HG03457 (cell line): ENCODE results near the gene DDIAS.
"Not testable (repeated sequence)": the region's sequence is repeated elsewhere in the genome, so short reads cannot be mapped to it uniquely, and the experiment has no call there.

ENCODE experiments used
- ATAC-seq: cut with Tn5 transposase; IDR thresholded peaks from one replicate; pipeline ENCODE4 v1.9.1; 2021; ENCODE audit warnings: moderate number of reproducible peaks; ENCODE audit not compliant: unreplicated experiment

DDIAS gene

DNA sequence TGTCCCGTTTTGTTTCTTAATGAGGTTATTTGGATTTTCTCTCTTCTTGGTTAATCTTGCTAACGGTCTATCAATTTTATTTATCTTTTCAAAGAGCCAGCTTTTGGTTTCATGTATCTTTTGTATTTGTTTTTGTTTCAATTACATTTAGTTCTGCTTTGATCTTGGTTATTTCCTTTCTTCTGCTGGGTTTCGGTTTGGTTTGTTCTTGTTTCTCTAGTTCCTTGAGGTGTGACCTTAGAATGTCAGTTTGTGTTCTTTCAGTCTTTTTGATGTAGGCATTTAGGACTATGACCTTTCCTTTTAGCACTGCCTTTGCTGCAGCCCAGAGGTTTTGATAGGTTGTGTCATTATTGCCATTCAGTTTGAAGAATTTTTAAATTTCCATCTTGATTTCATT is 18.7 kb downstream of the DDIAS start:
- not testable (repeated sequence) for ATAC-seq

DNA sequence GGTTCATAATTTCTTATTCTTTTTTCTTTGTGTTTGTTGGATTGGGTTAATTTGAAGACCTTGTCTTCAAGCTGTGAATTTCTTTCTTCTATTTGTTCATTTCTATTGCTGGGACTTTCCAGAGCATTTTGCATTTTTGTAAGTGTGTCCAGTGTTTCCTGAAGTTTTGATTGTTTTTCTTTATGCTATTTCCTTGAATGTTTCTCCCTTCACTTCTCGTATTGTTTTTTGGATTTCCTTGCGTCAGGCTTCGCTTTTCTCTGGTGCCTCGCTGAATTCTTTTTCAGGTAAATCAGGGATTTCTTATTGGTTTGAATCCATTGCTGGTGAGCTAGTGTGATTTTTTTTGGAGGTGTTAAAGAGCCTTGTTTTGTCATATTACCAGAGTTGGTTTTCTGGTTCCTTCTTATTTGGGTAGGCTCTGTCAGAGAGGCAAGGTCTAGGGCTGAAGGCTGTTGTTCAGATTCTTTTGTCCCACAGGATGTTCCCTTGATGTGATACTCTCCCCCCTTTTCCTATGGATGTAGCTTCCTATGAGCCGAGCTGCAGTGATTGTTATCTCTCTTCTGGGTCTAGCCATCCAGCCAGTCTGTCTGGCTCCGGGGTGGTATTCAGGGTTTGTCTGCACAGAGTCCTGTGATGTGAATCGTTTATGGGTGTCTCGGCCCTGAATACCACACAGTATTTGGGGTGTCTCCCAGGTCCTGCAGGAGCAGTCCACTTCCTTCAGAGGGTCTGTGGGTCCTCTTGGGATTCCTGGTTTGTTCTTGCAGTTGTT is 21.0 kb downstream of the DDIAS start:
- not testable (repeated sequence) for ATAC-seq

DNA sequence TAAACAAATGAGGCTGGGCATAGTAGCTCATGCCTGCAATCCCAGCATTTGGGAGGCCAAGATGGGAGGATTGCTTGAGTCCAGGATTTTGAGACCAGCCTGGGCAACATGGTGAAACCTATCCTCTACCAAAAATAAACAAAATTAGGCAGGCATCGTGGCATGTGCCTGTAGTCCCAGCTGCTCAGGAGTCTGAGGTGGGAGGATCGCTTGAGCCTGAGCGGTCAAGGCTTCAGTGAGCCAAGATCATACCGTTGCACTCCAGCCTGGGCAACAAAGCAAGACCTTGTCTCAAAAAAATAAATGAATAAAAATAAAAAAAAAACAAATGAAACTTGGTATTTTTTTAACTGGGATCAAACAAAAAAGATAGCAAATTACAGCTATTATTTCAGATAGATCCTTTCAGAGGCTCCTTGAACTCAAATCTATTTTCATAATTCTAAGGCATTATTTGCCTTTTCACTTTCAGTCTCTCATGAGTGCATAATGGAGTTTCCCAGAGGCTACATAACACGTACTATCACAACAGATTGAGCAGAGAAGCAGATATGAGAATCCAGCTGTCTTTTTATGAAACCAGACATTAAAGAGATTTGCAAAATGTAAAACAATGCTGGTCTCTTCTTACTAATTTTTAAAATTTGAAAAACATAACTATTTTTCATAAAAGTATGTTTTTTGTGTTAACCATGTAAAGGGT is 23.1 kb downstream of the DDIAS start:
- no peak for ATAC-seq

DNA sequence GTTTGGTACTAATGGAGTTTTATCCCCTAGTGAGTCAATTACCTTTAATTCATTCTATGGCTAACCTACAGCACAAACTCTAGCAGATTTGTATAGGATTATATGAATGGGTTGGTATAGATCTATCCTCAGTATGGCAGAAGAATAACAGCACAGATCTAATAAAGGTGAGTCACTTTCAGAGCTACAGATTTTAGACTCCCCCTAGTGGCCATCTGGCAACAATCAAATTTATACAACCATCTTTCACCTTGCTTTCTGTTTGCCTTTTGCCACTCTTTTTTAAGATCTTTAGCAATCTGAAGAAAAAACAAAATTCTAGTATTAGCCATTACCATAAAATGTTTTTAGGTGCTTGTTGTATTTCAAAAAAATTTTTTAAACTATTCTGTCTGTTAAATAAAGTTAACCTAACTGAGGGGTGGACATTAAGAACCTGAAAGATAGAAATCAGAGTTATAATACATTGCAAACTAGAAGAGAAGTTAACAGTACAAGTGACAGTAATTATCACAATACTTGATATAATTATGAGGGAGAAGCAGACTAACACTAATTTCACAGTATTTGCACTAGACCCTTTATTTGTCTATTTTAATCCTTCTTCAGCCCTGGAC is 25.8 kb downstream of the DDIAS start:
- peak; percentile 50 for ATAC-seq

DNA sequence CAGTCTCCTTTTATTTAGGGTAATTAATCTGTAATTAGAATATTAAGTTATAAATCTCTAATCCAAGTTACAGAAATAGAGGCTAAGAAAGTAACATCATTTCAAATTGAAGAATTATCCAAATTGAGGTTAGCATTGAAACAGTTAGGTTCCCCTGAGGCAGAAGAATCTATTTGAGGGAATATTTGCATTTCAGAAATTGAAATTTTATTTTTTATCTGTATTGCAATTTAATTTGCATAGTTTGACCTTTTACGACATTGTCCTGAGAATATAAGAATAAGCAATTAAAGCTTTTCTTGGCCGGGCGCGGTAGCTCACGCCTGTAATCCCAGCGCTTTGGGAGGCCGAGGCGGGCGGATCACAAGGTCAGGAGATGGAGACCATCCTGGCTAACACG is 27.6 kb downstream of the DDIAS start:
- no peak for ATAC-seq

DNA sequence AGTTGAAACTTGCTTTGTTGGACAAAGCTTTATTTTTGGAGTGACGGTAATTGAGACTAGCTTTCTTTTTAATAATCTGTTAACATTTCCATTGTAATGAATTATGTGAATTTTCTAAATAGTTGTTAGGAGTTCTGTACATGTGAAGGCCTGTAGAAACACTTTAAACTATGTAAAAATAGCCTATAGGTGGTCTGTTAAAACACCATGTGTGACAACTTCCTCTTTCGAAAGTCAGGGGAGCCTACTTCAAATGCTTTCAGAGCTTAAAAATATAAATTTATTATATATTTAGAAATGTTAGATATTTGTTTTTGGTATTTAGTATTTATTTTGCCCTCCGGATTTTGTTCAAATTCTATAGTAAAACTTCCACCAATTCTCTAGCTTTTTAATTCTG is 28.7 kb downstream of the DDIAS start:
- ATAC-seq: no peak

DNA sequence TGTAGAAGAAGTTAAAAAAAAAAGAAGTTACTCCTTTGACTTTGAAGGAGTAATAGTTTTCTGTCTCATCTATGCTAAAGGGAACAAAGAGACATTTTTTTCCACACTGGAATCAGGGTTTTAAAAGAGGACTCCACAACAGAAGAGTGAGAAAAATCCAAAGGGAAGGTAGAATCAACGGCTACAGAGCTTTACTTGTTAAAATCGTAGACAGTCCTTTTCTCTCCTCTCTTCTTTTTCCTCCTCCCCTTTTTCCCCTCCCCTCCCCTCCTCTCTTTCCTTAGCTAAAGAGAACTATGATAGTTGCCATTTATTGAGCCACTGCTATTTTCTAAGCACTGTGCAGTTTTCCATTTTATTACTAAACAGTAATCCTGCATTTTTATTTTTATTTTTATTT is 29.2 kb downstream of the DDIAS start:
- no peak for ATAC-seq

DNA sequence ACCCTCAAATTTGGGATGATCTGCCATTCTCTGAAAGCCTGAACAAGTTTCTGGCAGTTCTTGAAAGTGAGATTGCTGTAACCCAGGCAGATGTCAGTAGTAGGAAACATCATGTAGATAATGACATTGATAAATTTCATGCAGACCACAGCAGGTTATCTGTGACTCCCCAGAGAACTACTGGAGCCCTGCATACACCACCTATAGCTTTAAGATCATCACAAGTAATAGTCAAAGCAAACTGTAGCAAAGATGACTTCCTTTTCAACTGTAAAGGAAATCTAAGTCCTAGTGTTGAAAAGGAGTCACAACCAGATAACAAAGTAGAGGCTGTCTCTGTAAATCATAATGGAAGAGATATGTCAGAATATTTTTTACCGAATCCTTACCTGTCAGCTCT is 31.0 kb downstream of the DDIAS start:
- no peak for ATAC-seq

DNA sequence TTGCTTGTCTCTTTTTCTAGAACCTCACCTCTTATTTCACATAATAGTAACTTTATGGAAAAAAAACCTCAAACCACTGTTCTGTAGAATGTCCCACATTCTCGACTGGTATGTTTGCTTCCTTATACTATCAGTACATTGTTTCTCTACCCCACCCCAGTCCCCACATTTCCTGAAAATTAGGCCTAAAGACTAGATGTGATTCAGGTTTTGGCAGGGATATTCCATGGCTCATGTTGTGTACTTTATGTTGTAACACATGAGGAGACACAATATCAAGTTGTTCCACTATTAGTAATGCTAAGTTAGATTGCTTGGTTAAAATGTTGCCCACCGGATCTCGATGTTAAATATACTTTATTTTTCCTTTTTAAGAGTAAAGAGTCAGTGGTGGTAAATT is 34.7 kb downstream of the DDIAS start:
- no peak for ATAC-seq

DNA sequence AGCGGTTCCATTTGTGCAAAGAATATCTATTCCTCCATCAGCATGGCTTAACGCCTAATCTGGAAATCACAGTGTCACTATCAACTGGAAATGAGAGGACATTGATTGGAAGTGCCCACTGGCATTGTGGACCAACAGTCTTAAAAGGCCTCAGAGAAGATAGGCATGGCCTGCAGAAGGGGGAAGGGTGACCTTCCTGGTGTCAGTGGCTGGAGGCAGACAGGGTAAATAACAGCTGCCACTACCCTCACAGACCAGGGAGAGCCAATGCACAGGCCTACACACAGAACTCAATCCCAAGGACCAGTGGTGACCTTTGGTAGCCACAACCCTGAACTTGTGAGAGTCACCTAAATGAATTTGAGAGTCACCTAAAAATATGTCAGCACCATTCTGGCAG is 36.0 kb downstream of the DDIAS start:
- no peak for ATAC-seq

DNA sequence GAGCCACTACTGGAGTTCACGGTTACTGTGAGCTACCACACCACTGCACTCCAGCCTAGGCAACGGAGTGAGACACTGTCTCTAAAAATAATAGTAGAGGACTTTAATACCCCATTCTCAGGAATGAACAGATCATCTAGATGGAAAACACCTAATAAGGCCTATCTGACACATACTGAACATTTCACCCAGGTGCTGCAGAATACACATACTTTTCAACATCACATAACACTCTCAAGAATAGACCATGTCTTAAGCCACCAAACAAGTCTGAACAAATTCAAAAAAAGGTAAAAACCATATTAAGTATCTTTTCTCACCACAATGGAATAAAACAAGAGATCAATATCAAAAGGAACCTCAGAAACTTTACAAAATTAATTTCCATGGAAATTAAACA is 37.9 kb downstream of the DDIAS start:
- ATAC-seq: no peak

DNA sequence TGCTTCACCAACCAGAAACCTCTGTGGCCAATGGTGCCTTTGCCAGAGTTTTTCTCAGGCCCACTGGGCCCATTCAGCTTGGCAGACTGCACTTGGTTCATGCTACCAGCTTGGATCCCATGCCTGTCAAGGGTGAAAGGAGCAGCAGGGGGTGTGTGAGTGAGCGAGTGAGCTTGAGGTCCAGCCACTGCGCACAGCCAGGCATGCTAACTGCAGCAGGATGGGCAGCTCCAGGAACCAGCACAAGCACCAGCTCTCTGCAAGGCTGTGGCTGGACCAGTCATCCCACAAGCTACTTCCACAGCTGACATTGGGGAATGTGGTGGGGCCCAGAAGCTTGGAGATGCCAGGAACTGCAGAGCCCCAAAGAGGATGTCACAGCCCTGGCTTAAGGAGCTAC is 40.8 kb downstream of the DDIAS start:
- no peak for ATAC-seq

DNA sequence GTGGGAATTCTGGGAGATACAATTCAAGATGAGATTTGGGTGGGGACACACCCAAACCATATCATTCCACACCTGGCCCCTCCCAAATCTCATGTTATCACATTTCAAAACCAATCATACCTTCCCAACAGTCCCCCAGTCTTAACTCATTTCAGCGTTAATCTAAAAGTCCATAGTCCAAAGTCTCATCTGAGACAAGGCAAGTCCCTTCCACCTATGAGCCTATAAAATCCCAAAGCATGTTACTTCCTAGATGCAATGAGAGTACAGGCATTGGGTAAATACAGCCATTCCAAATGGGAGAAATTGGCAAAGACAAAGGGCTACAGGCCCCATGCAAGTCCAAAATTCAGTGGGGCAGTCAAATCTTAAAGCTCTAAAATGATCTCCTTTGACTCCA is 41.9 kb downstream of the DDIAS start:
- not testable (repeated sequence) for ATAC-seq

DNA sequence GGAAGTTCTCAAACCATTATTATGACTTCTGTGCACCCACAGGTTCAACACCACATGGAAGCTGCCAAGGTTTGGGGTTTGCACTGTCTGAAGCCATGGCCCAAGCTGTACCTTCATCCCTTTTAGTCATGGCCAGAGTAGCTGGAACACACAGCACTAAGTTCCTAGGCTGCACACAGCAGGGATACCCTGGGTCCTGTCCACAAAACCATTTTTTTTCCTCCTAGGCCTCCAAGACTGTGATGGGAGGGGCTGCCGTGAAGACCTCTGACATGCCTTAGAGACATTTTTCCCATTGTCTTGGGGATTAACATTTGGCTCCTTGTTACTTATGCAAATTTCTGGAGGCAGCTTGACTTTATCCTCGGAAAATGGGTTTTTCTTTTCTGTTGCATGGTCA is 42.7 kb downstream of the DDIAS start:
- ATAC-seq: no peak

DNA sequence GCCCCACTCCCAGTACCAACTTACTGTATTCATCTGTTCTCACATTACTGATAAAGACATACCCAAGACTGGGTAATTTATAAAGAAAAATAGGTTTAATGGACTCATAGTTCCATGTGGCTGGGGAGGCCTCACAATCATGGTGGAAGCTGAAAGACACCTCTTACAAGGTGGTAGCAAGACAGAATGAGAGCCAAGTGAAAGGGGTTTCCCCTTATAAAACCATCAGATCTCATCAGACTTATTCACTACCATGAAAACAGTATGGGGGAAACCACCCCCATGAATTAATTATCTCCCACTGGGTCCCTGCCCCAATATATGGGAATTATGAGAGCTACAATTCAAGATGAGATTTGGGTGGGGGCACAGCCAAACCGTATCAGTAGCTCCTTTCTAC is 43.5 kb downstream of the DDIAS start:
- not testable (repeated sequence) for ATAC-seq

DNA sequence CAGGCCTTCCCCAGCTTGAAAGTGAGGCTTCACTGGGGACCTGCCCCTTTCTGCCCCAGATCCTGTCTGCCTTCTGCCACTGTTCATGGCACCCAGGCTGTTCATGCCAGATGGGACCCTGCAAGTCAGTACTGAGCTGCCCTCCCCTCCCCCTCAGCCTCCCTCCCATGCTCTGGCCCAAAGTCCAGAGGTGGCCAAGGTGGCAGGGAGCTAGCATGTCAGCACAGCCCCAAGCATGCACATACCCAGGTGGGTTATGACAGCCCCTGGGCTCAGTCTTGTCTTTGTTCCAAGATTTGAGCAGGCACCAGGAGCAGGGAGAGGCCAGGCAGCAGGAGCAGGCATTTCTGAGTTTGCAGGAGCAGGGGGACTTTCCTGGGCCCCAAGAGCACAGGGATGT is 44.1 kb downstream of the DDIAS start:
- no peak for ATAC-seq

DNA sequence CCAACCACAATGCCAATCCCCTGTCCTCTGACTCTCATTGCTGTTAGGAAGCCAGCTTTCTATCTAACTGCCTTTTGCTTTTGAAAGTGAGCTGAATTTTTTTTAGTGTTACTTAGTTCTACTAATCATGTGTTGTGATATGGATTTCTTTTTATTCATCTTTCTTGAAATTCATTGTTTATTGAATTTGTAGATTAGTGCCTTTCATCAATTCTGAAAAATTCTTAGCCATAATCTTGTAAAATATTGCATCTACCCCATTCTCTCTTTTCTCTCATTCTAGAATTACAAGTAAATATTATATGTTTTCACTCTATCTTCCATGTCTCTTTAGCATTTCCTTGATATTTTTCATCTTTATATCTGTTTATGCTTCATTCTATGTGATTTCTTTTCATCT is 47.8 kb downstream of the DDIAS start:
- ATAC-seq: no peak

DNA sequence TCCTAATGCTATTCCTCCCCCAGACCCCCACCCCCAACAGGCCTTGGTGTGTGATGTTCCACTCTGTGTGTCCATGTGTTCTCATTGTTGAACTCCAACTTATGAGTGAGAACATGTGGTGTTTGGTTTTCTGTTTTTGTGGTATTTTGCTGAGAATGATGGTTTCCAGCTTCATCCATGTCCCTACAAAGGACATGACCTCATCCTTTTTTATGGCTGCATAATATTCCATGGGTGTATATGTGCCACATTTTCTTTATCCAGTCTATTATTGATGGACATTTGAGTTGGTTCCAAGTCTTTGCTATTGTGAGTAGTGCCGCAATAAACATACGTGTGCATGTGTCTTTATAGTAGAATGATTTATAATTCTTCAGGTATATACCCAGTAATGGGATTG is 49.0 kb downstream of the DDIAS start:
- not testable (repeated sequence) for ATAC-seq

DNA sequence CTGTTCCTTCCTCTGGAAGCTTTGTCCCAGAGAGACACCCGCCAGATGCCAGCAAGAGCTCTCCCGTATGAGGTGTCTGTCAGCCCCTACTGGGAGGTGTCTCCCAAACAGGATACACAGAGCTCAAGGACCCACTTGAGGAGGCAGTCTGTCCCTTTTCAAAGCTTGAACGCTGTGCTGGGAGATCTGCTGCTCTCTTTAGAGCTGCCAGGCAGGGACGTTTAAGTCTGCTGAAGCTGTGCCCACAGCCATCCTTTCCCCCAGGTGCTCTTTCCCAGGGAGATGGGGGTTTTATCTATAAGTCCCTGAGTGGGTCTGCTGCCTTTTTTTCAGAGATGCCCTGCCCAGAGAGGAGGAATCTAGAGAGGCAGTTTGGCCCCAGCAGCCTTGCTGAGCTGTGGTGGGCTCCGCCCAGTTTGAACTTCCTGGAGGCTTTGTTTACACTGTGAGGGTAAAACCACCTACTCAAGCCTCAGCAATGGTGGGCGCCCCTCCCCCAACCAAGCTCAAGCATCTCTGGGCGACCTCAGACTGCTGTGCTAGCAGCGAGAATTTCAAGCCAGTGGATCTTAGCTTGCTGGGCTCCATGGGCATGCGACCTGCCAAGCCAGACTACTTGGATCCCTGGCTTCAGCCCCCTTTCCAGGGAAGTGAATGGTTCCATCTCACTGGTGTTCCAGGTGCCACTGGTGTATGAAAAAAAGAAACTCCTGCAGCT is 54.4 kb downstream of the DDIAS start:
- not testable (repeated sequence) for ATAC-seq

DNA sequence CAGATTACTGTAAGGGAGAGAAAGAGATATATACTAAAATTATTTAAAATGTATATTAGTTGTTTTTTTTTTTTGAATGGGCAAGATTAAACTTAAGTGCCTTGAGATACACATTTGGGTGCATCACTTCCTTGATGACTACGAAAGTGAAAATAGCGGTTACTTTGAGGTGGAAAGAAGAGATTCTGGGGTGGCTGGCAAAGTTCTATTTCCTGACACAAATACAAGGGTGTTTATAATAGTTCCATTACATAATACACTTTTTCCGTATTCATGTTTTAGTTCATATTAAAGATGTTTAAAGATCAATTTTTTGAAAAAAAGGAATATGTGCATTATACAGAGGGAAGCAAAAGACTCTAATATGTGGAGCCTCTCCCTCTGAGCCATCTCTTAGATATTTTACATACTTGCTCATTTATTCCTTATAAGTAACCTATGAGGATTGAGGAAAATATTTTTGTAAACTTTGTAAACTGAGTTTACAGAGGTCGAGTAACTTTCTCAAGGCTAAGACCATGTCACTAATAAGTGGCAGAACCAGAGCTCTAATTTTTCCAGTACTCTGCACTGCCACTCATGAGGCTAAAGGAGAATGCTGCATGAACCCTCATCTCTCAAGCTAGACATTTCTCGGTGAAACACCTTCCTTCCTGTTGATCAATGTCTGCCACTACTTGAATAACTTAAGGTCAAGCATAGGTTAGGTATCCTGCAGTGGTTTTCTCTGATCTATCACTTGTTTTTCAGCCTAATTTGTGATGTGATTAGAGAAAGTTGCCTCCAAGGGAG is 58.6 kb downstream of the DDIAS start:
- peak; percentile 75 for ATAC-seq

DNA sequence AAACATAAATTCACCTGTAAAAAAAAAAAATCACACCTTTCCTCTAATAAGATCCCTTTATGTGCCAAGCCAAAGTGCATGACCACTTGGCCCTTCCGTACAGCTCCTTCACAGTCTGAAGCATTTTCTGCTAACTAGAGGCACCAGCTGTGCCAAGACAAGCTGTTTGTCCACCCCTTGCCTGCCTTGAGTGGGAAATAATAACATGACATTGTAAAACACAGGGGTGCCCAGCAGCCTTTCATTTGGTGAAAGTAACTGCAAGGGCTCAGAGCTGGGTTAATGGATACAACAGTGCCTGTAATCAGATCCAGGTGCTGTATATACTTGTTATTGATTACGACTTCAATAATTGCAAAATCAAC is 59.2 kb downstream of the DDIAS start:
- ATAC-seq: peak; percentile 10
